HCT116 (cell line): Measurements from ENCODE around the gene HOXC13. TPM values are rescaled to one million over a fixed set of nuclear protein-coding genes. Genes with fewer than 3 reads are reported as not detected.

Experiments used
- ATAC-seq: fragments of 200-7000 bp; cut with Tn5 transposase; 2 replicates; pipeline ENCODE4 v1.9.1; 2020; ENCODE audit warnings: mild to moderate bottlenecking, moderate library complexity
- BruUV-seq: library from RNA; stranded (reverse); fragments of 400-500 nt; replicated peaks from 2 replicates; lab custom pipeline; 2021; lab: Mats Ljungman, UMichigan
- CTCF ChIA-PET: fragments of 300-600 bp; sonication (Branson Sonifier 250); formaldehyde crosslinking; loops from one replicate; lab custom pipeline; 2021; ENCODE audit warnings: antibody characterized with exemption; lab: Charles Lee
- POLR2A ChIA-PET: fragments of 300-600, 350-600 bp; sonication (Branson Sonifier 250); formaldehyde crosslinking; loops from one replicate; lab custom pipeline; 2021; ENCODE audit warnings: antibody characterized with exemption; lab: Charles Lee
- RAD21 ChIA-PET, 2 experiments: fragments of 300-600 bp; sonication (Branson Sonifier 250); formaldehyde crosslinking; loops; one replicate each; lab custom pipeline; 2023; ENCODE audit warnings: low total read pairs in 2 of 2; ENCODE audit not compliant: uncharacterized antibody in 2 of 2, unreplicated experiment in 2 of 2, low non-redundant PET in 1 of 2; lab: Charles Lee
- DNase-seq: peaks from one replicate; pipeline ENCODE4 v3.0.0-alpha.2; 2010; ENCODE audit warnings: low read depth, low spot score
- H2AFZ ChIP-seq: fragments of 200-600 bp; shearing (Covaris generic), sonication (generic); 2 replicates; pipeline ENCODE4 v1.6.1; 2017; ENCODE audit warnings: low read depth, mixed run types, mixed read lengths, antibody characterized with exemption, low read length; ENCODE audit not compliant: poor library complexity, severe bottlenecking
- H3K27ac ChIP-seq: 2 replicates; pipeline ENCODE4 v1.5.1; 2012; ENCODE audit warnings: low read depth, low read length
- H3K27me3 ChIP-seq: fragments of 200-600 bp; sonication (generic); 2 replicates; pipeline ENCODE4 v1.6.1; 2016; ENCODE audit warnings: mixed run types, low read length, mixed read lengths; ENCODE audit not compliant: insufficient read depth
- H3K36me3 ChIP-seq, 2 experiments: fragments of 200-500 bp in 1 of 2; fragments of 200-600 bp in 1 of 2; sonication (Bioruptor generic) in 1 of 2; sonication (generic) in 1 of 2; 2 replicates each; pipeline versions ENCODE4 v1.5.1 to v1.6.1; 2014 to 2016; ENCODE audit warnings: low read length in 2 of 2, inconsistent platforms in 1 of 2, mixed read lengths in 1 of 2, mixed run types in 1 of 2; ENCODE audit not compliant: insufficient read depth in 2 of 2, control insufficient read depth in 1 of 2
- H3K4me1 ChIP-seq, 2 experiments: fragments of 200-600 bp in 1 of 2; sonication (generic) in 1 of 2; 2 replicates each; pipeline versions ENCODE4 v1.5.1 to v1.6.1; 2012 to 2017; ENCODE audit warnings: low read length in 2 of 2, inconsistent platforms in 1 of 2, mild to moderate bottlenecking in 1 of 2, mixed read lengths in 1 of 2, mixed run types in 1 of 2, moderate library complexity in 1 of 2; ENCODE audit not compliant: insufficient read depth in 2 of 2, control insufficient read depth in 1 of 2
- H3K4me2 ChIP-seq: fragments of 200-600 bp; sonication (generic); 2 replicates; pipeline ENCODE4 v1.6.1; 2017; ENCODE audit warnings: mixed run types, low read length, mixed read lengths
- H3K4me3 ChIP-seq, 2 experiments: fragments of 200-600 bp in 1 of 2; sonication (generic) in 1 of 2; replicated peaks in 1 of 2; 2 replicates each; pipeline ENCODE4 v1.5.1; 2011 to 2016; ENCODE audit warnings: low read length in 2 of 2, control low read depth in 1 of 2, low read depth in 1 of 2, mild to moderate bottlenecking in 1 of 2, mixed read lengths in 1 of 2, mixed run types in 1 of 2
- H3K79me2 ChIP-seq: fragments of 200-600 bp; sonication (generic); 2 replicates; pipeline ENCODE4 v1.6.1; 2017; ENCODE audit warnings: mild to moderate bottlenecking, mixed run types, low read length, moderate library complexity, mixed read lengths; ENCODE audit not compliant: insufficient read depth
- H3K9ac ChIP-seq: fragments of 200-600 bp; sonication (generic); 2 replicates; pipeline ENCODE4 v1.6.1; 2016; ENCODE audit warnings: low read length, mixed read lengths
- H3K9me2 ChIP-seq: fragments of 200-600 bp; sonication (generic), shearing (Covaris generic); 2 replicates; pipeline ENCODE4 v1.6.1; 2017; ENCODE audit warnings: mixed run types, mild to moderate bottlenecking, moderate library complexity; ENCODE audit not compliant: insufficient read depth
- H3K9me3 ChIP-seq, 2 experiments: fragments of 200-500 bp in 1 of 2; fragments of 200-600 bp in 1 of 2; sonication (Bioruptor generic) in 1 of 2; sonication (generic) in 1 of 2; 2 replicates each; pipeline ENCODE4 v1.6.1; 2014 to 2017; ENCODE audit warnings: low read length in 2 of 2, mixed read lengths in 2 of 2, inconsistent platforms in 1 of 2, low read depth in 1 of 2, mild to moderate bottlenecking in 1 of 2, mixed run types in 1 of 2, moderate library complexity in 1 of 2; ENCODE audit not compliant: control insufficient read depth in 1 of 2, insufficient read depth in 1 of 2
- H4K20me1 ChIP-seq: fragments of 200-600 bp; sonication (generic), shearing (Covaris generic); 2 replicates; pipeline ENCODE4 v1.6.1; 2017; ENCODE audit warnings: mixed run types, mild to moderate bottlenecking, moderate library complexity; ENCODE audit not compliant: insufficient read depth
- CEBPB ChIP-seq: IDR thresholded peaks from 2 replicates; pipeline ENCODE4 v1.6.1; 2012; ENCODE audit warnings: low read depth
- ELF1 ChIP-seq: IDR thresholded peaks from 2 replicates; pipeline ENCODE4 v1.6.1; 2012; ENCODE audit warnings: low read depth, borderline replicate concordance
- FOSL1 ChIP-seq: IDR thresholded peaks from 2 replicates; pipeline ENCODE4 v1.6.1; 2012; ENCODE audit warnings: low read depth
- JUND ChIP-seq: IDR thresholded peaks from 2 replicates; pipeline ENCODE4 v1.6.1; 2012
- POLR2A ChIP-seq: IDR thresholded peaks from 2 replicates; pipeline ENCODE4 v1.7.0; 2011; ENCODE audit warnings: borderline replicate concordance; ENCODE audit not compliant: insufficient read depth, insufficient read length; ENCODE audit errors: extremely low read depth
- SIN3A ChIP-seq: IDR thresholded peaks from 2 replicates; pipeline ENCODE4 v1.6.1; 2012; ENCODE audit warnings: low read depth
- SP1 ChIP-seq: IDR thresholded peaks from 2 replicates; pipeline ENCODE4 v1.6.1; 2012; ENCODE audit warnings: low read depth
- SRF ChIP-seq: IDR thresholded peaks from 2 replicates; pipeline ENCODE4 v1.6.1; 2012; ENCODE audit warnings: low read depth
- TCF7L2 ChIP-seq: IDR thresholded peaks from 2 replicates; pipeline ENCODE4 v1.7.0; 2011; ENCODE audit warnings: borderline replicate concordance, inconsistent platforms; ENCODE audit not compliant: insufficient read depth, insufficient read length; ENCODE audit errors: extremely low read depth
- ZFX ChIP-seq: fragments of 450-650 bp; IDR thresholded peaks from 2 replicates; pipeline ENCODE4 v1.6.1; 2017
- intact Hi-C: fragments of 100-400 bp; cut with micrococcal nuclease; formaldehyde crosslinking; loops from 2 replicates; pipeline ENCODE4 v1.10.0; 2022
- total RNA-seq: library from RNA; stranded (reverse); gene quantifications from one replicate; pipeline ENCODE4 v1.2.1, GENCODE V29; 2021; ENCODE audit not compliant: unreplicated experiment
- TF ChIP-seq, protein P1 (sequence below): IDR thresholded peaks from 2 replicates; pipeline ENCODE4 v1.6.1; 2012
- TF ChIP-seq, protein P2 (sequence below): IDR thresholded peaks from 2 replicates; pipeline ENCODE4 v1.6.1; 2012

The HOXC13 gene
- total RNA-seq, 1 experiment from 2014 or later, result 3.8 TPM

DNA sequence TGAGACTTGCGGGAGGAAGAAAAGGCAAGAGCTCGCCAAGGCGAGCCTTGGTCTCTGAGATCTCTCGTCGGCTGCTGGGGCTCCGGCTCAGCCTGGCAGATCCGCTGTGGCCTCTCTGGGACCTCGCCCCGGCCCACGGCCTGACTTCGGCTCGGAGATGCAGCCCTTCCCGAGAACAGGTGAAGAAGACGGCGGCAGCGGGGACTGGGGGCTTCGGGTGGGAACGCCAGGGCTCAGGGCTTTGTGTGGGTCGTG lies 55.3 kb downstream of the HOXC13 start:
- TF ChIP-seq, protein P1, sequence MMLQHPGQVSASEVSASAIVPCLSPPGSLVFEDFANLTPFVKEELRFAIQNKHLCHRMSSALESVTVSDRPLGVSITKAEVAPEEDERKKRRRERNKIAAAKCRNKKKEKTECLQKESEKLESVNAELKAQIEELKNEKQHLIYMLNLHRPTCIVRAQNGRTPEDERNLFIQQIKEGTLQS, result no peak
- TF ChIP-seq SP1 (no peak), SRF (no peak), SIN3A (no peak), FOSL1 (no peak), TCF7L2 (no peak), ZFX (no peak), CEBPB (no peak), POLR2A (no peak), ELF1 (no peak), JUND (no peak)
- TF ChIP-seq, protein P2, sequence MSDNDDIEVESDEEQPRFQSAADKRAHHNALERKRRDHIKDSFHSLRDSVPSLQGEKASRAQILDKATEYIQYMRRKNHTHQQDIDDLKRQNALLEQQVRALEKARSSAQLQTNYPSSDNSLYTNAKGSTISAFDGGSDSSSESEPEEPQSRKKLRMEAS, result no peak
- Histone ChIP-seq H3K4me3 (peak overlapping the region; percentile 78 to 85; a peak in 3 of 4 replicates), H3K4me2 (peak overlapping the region; percentile 94), H3K79me2 (peaks cover 35% of the 10 kb centered on the region), H3K27ac (peak overlapping the region; percentile 81; the same call in 1 of the 2 replicates), H3K4me1 (peaks cover 20 to 39% of the 10 kb centered on the region in 2 experiments), H4K20me1 (no peaks in the 10 kb centered on the region), H3K9me3 (no peaks in the 10 kb centered on the region), H2AFZ (no peak overlapping the region), H3K9ac (peak overlapping the region; percentile 97), H3K9me2 (no peaks in the 10 kb centered on the region), H3K36me3 (no peaks in the 10 kb centered on the region), H3K27me3 (no peaks in the 10 kb centered on the region)
- DNase-seq, result no peak
- RAD21 ChIA-PET, result interaction anchor here in 1 of 2 experiments (0.6 kb wide), 1 partner anchor 83 kb away, joined by 3 read pairs; no protein-coding TSS in a partner anchor
- ATAC-seq, result no peak
- CTCF ChIA-PET, result interaction anchor here (1.3 to 2.1 kb wide), 3 partner anchors 9 to 214 kb away, joined by 3 to 15 read pairs (median 3); partner anchors contain the start of gene HOXC10
- intact Hi-C loops, result no loop called here
- BruUV-seq, result no TSS peak
- POLR2A ChIA-PET, result no interaction called here
